ENCODE results near the gene ATG5.

Gene ATG5

GRCh38 chr6:106293116-106293515 lies 32.4 kb downstream of the ATG5 start:
- H3K9me3 ChIP-seq (ENCODE audit: insufficient read depth, low read depth, low read length): no peaks in the 10 kb centered on the region
- H2BK12ac ChIP-seq (ENCODE audit: low read length): no peak overlapping the region
- H3K14ac ChIP-seq (ENCODE audit: low read length): no peak overlapping the region
- H2AFZ ChIP-seq (ENCODE audit: insufficient read depth, low read length, poor library complexity): no peak overlapping the region
- no peak overlapping the region for H3K4me2 ChIP-seq (ENCODE audit: low read length)
- no peak overlapping the region for H4K12ac ChIP-seq (ENCODE audit: low read depth, low read length)
- no peaks in the 10 kb centered on the region for H3K4me1 ChIP-seq (ENCODE audit: control insufficient read depth in 1 of 2, insufficient read depth in 2 of 2, low read length in 2 of 2)
- H3K36me3 ChIP-seq (ENCODE audit: control insufficient read depth in 1 of 2, insufficient read depth in 2 of 2, low read length in 2 of 2): peaks cover 4 to 6% of the 10 kb centered on the region in 2 experiments
- no peak overlapping the region for H4K91ac ChIP-seq (ENCODE audit: low read depth, low read length)
- no peak overlapping the region for H2BK120ac ChIP-seq (ENCODE audit: insufficient read depth, low read length, poor library complexity)
- no peak overlapping the region for H3K4me3 ChIP-seq (ENCODE audit: low read depth, low read length)
- H2BK5ac ChIP-seq (ENCODE audit: low read depth, low read length, poor library complexity): no peak overlapping the region
- no peaks in the 10 kb centered on the region for H3K79me2 ChIP-seq (ENCODE audit: control insufficient read depth, insufficient read depth, low read length, poor library complexity)
- no peak overlapping the region for H3K9ac ChIP-seq (ENCODE audit: low read length)
- no CpG with 5 or more reads among the region's 1 CpG for WGBS (ENCODE audit: extremely low coverage, insufficient coverage, insufficient read length)
- H4K8ac ChIP-seq (ENCODE audit: low read depth, low read length): no peak overlapping the region
- H3K18ac ChIP-seq (ENCODE audit: low read length): no peak overlapping the region
- H3K4ac ChIP-seq (ENCODE audit: low read depth, low read length): no peak overlapping the region
- no peak overlapping the region for H3K23ac ChIP-seq (ENCODE audit: low read length)
- H2AK5ac ChIP-seq (ENCODE audit: low read length): no peak overlapping the region
- no peak overlapping the region for H3K27ac ChIP-seq (ENCODE audit: low read depth, low read length)
- DNase-seq: no peak
- H3K27me3 ChIP-seq (ENCODE audit: insufficient read depth, low read length): no peaks in the 10 kb centered on the region
- H3K79me1 ChIP-seq (ENCODE audit: low read length): no peaks in the 10 kb centered on the region

- H3K9me3 ChIP-seq (ENCODE audit: insufficient read depth, low read depth, low read length): no peaks in the 10 kb centered on the region
- H3K23ac ChIP-seq (ENCODE audit: low read length): no peak overlapping the region
- H4K12ac ChIP-seq (ENCODE audit: low read depth, low read length): no peak overlapping the region
- H2AFZ ChIP-seq (ENCODE audit: insufficient read depth, low read length, poor library complexity): no peak overlapping the region
- no peak overlapping the region for H3K9ac ChIP-seq (ENCODE audit: low read length)
- H2AK5ac ChIP-seq (ENCODE audit: low read length): no peak overlapping the region
- no peak overlapping the region for H3K4ac ChIP-seq (ENCODE audit: low read depth, low read length)
- H3K27me3 ChIP-seq (ENCODE audit: insufficient read depth, low read length): no peaks in the 10 kb centered on the region
- H3K4me1 ChIP-seq (ENCODE audit: control insufficient read depth in 1 of 2, insufficient read depth in 2 of 2, low read length in 2 of 2): peaks cover 0 to 7% of the 10 kb centered on the region in 2 experiments
- H4K8ac ChIP-seq (ENCODE audit: low read depth, low read length): no peak overlapping the region
- no peak overlapping the region for H3K4me3 ChIP-seq (ENCODE audit: low read depth, low read length)
- H3K18ac ChIP-seq (ENCODE audit: low read length): no peak overlapping the region
- peaks cover 4 to 6% of the 10 kb centered on the region in 2 experiments for H3K36me3 ChIP-seq (ENCODE audit: control insufficient read depth in 1 of 2, insufficient read depth in 2 of 2, low read length in 2 of 2)
- no peaks in the 10 kb centered on the region for H3K79me1 ChIP-seq (ENCODE audit: low read length)
- no peak overlapping the region for H3K14ac ChIP-seq (ENCODE audit: low read length)
- H3K27ac ChIP-seq (ENCODE audit: low read depth, low read length): no peak overlapping the region
- H3K4me2 ChIP-seq (ENCODE audit: low read length): no peak overlapping the region
- no CpG with 5 or more reads among the region's 1 CpG for WGBS (ENCODE audit: extremely low coverage, insufficient coverage, insufficient read length)
- no peak for DNase-seq
- H2BK120ac ChIP-seq (ENCODE audit: insufficient read depth, low read length, poor library complexity): no peak overlapping the region
- H2BK12ac ChIP-seq (ENCODE audit: low read length): no peak overlapping the region
- no peak overlapping the region for H2BK5ac ChIP-seq (ENCODE audit: low read depth, low read length, poor library complexity)
- H4K91ac ChIP-seq (ENCODE audit: low read depth, low read length): no peak overlapping the region
- no peaks in the 10 kb centered on the region for H3K79me2 ChIP-seq (ENCODE audit: control insufficient read depth, insufficient read depth, low read length, poor library complexity)
Measured at GRCh38 chr6:106290954-106291353, 34.6 kb downstream of the ATG5 start.

- no peaks in the 10 kb centered on the region for H3K27me3 ChIP-seq (ENCODE audit: insufficient read depth, low read length)
Measured at GRCh38 chr6:106290032-106290431, 35.5 kb downstream of the ATG5 start.

GRCh38 chr6:106287215-106287614 lies 38.3 kb downstream of the ATG5 start:
- H2AK5ac ChIP-seq (ENCODE audit: low read length): no peak overlapping the region
- no peak overlapping the region for H3K14ac ChIP-seq (ENCODE audit: low read length)
- H3K79me2 ChIP-seq (ENCODE audit: control insufficient read depth, insufficient read depth, low read length, poor library complexity): no peaks in the 10 kb centered on the region
- DNase-seq: peak; percentile 62 to 80
- H2BK12ac ChIP-seq (ENCODE audit: low read length): no peak overlapping the region
- H3K4me2 ChIP-seq (ENCODE audit: low read length): no peak overlapping the region
- H4K12ac ChIP-seq (ENCODE audit: low read depth, low read length): no peak overlapping the region
- H3K27ac ChIP-seq (ENCODE audit: low read depth, low read length): no peak overlapping the region
- H3K79me1 ChIP-seq (ENCODE audit: low read length): no peaks in the 10 kb centered on the region
- no peak overlapping the region for H4K8ac ChIP-seq (ENCODE audit: low read depth, low read length)
- no peaks in the 10 kb centered on the region for H3K9me3 ChIP-seq (ENCODE audit: insufficient read depth, low read depth, low read length)
- no peak overlapping the region for H2BK120ac ChIP-seq (ENCODE audit: insufficient read depth, low read length, poor library complexity)
- no peaks in the 10 kb centered on the region for H3K27me3 ChIP-seq (ENCODE audit: insufficient read depth, low read length)
- H3K4me3 ChIP-seq (ENCODE audit: low read depth, low read length): no peak overlapping the region
- no peak overlapping the region for H2BK5ac ChIP-seq (ENCODE audit: low read depth, low read length, poor library complexity)
- peak overlapping the region; percentile 46 for H3K4ac ChIP-seq (ENCODE audit: low read depth, low read length)
- no peak overlapping the region for H2AFZ ChIP-seq (ENCODE audit: insufficient read depth, low read length, poor library complexity)
- H3K23ac ChIP-seq (ENCODE audit: low read length): no peak overlapping the region
- H4K91ac ChIP-seq (ENCODE audit: low read depth, low read length): no peak overlapping the region
- no peak overlapping the region for H3K9ac ChIP-seq (ENCODE audit: low read length)
- H3K18ac ChIP-seq (ENCODE audit: low read length): no peak overlapping the region
- H3K36me3 ChIP-seq (ENCODE audit: control insufficient read depth in 1 of 2, insufficient read depth in 2 of 2, low read length in 2 of 2): peaks cover 4 to 6% of the 10 kb centered on the region in 2 experiments
- peaks cover 0 to 7% of the 10 kb centered on the region in 2 experiments for H3K4me1 ChIP-seq (ENCODE audit: control insufficient read depth in 1 of 2, insufficient read depth in 2 of 2, low read length in 2 of 2)
- WGBS (ENCODE audit: extremely low coverage, insufficient coverage, insufficient read length): no CpG with 5 or more reads among the region's 1 CpG

More at GRCh38 chr6:106290032-106290431, 35.5 kb downstream of the ATG5 start:
- Histone ChIP-seq H3K4me3 (ENCODE audit: low read depth, low read length) (no peak overlapping the region), H3K4me1 (ENCODE audit: control insufficient read depth in 1 of 2, insufficient read depth in 2 of 2, low read length in 2 of 2) (peaks cover 0 to 7% of the 10 kb centered on the region in 2 experiments), H3K23ac (ENCODE audit: low read length) (no peak overlapping the region), H3K9ac (ENCODE audit: low read length) (no peak overlapping the region), H3K27ac (ENCODE audit: low read depth, low read length) (no peak overlapping the region), H2BK12ac (ENCODE audit: low read length) (no peak overlapping the region), H2BK5ac (ENCODE audit: low read depth, low read length, poor library complexity) (no peak overlapping the region), H2AK5ac (ENCODE audit: low read length) (no peak overlapping the region), H3K4ac (ENCODE audit: low read depth, low read length) (no peak overlapping the region), H3K4me2 (ENCODE audit: low read length) (no peak overlapping the region), H3K79me1 (ENCODE audit: low read length) (no peaks in the 10 kb centered on the region), H4K12ac (ENCODE audit: low read depth, low read length) (no peak overlapping the region), H2BK120ac (ENCODE audit: insufficient read depth, low read length, poor library complexity) (no peak overlapping the region), H2AFZ (ENCODE audit: insufficient read depth, low read length, poor library complexity) (no peak overlapping the region), H3K9me3 (ENCODE audit: insufficient read depth, low read depth, low read length) (no peaks in the 10 kb centered on the region), H4K91ac (ENCODE audit: low read depth, low read length) (no peak overlapping the region), H3K79me2 (ENCODE audit: control insufficient read depth, insufficient read depth, low read length, poor library complexity) (no peaks in the 10 kb centered on the region), H3K36me3 (ENCODE audit: control insufficient read depth in 1 of 2, insufficient read depth in 2 of 2, low read length in 2 of 2) (peaks cover 4 to 6% of the 10 kb centered on the region in 2 experiments), H4K8ac (ENCODE audit: low read depth, low read length) (no peak overlapping the region), H3K14ac (ENCODE audit: low read length) (no peak overlapping the region), H3K18ac (ENCODE audit: low read length) (no peak overlapping the region)
- no peak for DNase-seq
- no CpG with 5 or more reads among the region's 4 CpGs for WGBS (ENCODE audit: extremely low coverage, insufficient coverage, insufficient read length)

Measured in trophoblast cell (in vitro differentiated cells and primary cell).